HG03159 (cell line): ENCODE data around the gene ZBTB7C.

Source experiments
- ATAC-seq: cut with Tn5 transposase; IDR thresholded peaks from one replicate; pipeline ENCODE4 v1.9.1; 2021; ENCODE audit warnings: mild to moderate bottlenecking, moderate library complexity; ENCODE audit not compliant: unreplicated experiment

Gene ZBTB7C

GRCh38 chr18:48418539-48419276 is 9.5 kb upstream of the ZBTB7C start:
- ATAC-seq = no peak

- ATAC-seq = no peak
These were observed 8.8 kb upstream of the ZBTB7C start for GRCh38 chr18:48417985-48418384.

- ATAC-seq = no peak
These were observed 4.2 kb upstream of the ZBTB7C start for GRCh38 chr18:48413342-48413741.

- ATAC-seq = no peak
These were observed 3.3 kb upstream of the ZBTB7C start for GRCh38 chr18:48412339-48412929.

- peak; percentile 92 for ATAC-seq
These were observed 1.1 kb upstream of the ZBTB7C start for GRCh38 chr18:48410095-48410920.

- ATAC-seq = no peak
These were observed 460 bp upstream of the ZBTB7C start for GRCh38 chr18:48409591-48410094.

- ATAC-seq = no peak
These were observed 964 bp downstream of the ZBTB7C start for GRCh38 chr18:48408111-48408726.

GRCh38 chr18:48407358-48407757 is 1.8 kb downstream of the ZBTB7C start:
- ATAC-seq = no peak

- no peak for ATAC-seq
These were observed 3.2 kb downstream of the ZBTB7C start for GRCh38 chr18:48405978-48406377.

GRCh38 chr18:48404716-48405507 is 4.3 kb downstream of the ZBTB7C start:
- ATAC-seq = no peak

- ATAC-seq = no peak
These were observed 6.2 kb downstream of the ZBTB7C start for GRCh38 chr18:48402953-48403352.

GRCh38 chr18:48399303-48400075 is 9.7 kb downstream of the ZBTB7C start:
- ATAC-seq = no peak

GRCh38 chr18:48398074-48398473 is 11.1 kb downstream of the ZBTB7C start:
- no peak for ATAC-seq

GRCh38 chr18:48397021-48397420 is 12.2 kb downstream of the ZBTB7C start:
- ATAC-seq = no peak

GRCh38 chr18:48396561-48396960 is 12.6 kb downstream of the ZBTB7C start:
- no peak for ATAC-seq

- ATAC-seq = no peak
These were observed 13.5 kb downstream of the ZBTB7C start for GRCh38 chr18:48395646-48396045.

- no peak for ATAC-seq
These were observed 15.0 kb downstream of the ZBTB7C start for GRCh38 chr18:48394176-48394575.

GRCh38 chr18:48393776-48394175 is 15.4 kb downstream of the ZBTB7C start:
- no peak for ATAC-seq

- ATAC-seq = no peak
These were observed 16.0 kb downstream of the ZBTB7C start for GRCh38 chr18:48393170-48393569.

GRCh38 chr18:48392268-48392667 is 16.9 kb downstream of the ZBTB7C start:
- ATAC-seq = no peak
